HL-60 (cell line): Measurements from ENCODE around the gene JPH4.

Source experiments
- DNase-seq, 2 experiments: peaks; one replicate each; pipeline ENCODE4 v3.0.0-alpha.2; 2010 to 2020; ENCODE audit warnings: low read depth in 1 of 2, low spot score in 1 of 2
- H3K27ac ChIP-seq: fragments of 250-450 bp; sonication (Bioruptor Pico); replicated peaks from 2 replicates; pipeline ENCODE4 v1.5.1; 2020; ENCODE audit warnings: mild to moderate bottlenecking, moderate library complexity
- H3K27me3 ChIP-seq: fragments of 250-450 bp; sonication (Bioruptor Pico); 2 replicates; pipeline ENCODE4 v1.5.1; 2021; ENCODE audit warnings: mild to moderate bottlenecking, moderate library complexity; ENCODE audit not compliant: insufficient read depth, poor library complexity, severe bottlenecking
- H3K4me3 ChIP-seq: replicated peaks from 2 replicates; pipeline ENCODE4 v1.5.1; 2011; ENCODE audit warnings: mild to moderate bottlenecking, control low read depth, low read length; ENCODE audit not compliant: insufficient read depth
- GABPA ChIP-seq: IDR thresholded peaks from 2 replicates; pipeline ENCODE4 v1.6.1; 2012; ENCODE audit warnings: low read depth
- POLR2AphosphoS5 ChIP-seq: IDR thresholded peaks from 2 replicates; pipeline ENCODE4 v1.6.1; 2012; ENCODE audit warnings: low read depth
- SPI1 ChIP-seq: IDR thresholded peaks from 2 replicates; pipeline ENCODE4 v1.6.1; 2012; ENCODE audit warnings: low read depth, mild to moderate bottlenecking, borderline replicate concordance
- TF ChIP-seq, protein P1 (sequence below): IDR thresholded peaks from one replicate; pipeline ENCODE4 v1.5.1; 2011; ENCODE audit warnings: low read length, control low read depth, inconsistent platforms; ENCODE audit not compliant: insufficient read depth
- TF ChIP-seq, protein P2 (sequence below): IDR thresholded peaks from 2 replicates; pipeline ENCODE4 v1.6.1; 2012; ENCODE audit warnings: low read depth; ENCODE audit not compliant: insufficient replicate concordance

JPH4 gene

GRCh38 chr14:23559926-23560520, 18.6 kb downstream of the JPH4 start:
- H3K4me3 ChIP-seq: no peak overlapping the region
- H3K27me3 ChIP-seq: no peaks in the 10 kb centered on the region
- H3K27ac ChIP-seq: no peak overlapping the region
- no peak for DNase-seq
- no peak for TF ChIP-seq GABPA
- TF ChIP-seq SPI1: no peak
- TF ChIP-seq, protein P1, sequence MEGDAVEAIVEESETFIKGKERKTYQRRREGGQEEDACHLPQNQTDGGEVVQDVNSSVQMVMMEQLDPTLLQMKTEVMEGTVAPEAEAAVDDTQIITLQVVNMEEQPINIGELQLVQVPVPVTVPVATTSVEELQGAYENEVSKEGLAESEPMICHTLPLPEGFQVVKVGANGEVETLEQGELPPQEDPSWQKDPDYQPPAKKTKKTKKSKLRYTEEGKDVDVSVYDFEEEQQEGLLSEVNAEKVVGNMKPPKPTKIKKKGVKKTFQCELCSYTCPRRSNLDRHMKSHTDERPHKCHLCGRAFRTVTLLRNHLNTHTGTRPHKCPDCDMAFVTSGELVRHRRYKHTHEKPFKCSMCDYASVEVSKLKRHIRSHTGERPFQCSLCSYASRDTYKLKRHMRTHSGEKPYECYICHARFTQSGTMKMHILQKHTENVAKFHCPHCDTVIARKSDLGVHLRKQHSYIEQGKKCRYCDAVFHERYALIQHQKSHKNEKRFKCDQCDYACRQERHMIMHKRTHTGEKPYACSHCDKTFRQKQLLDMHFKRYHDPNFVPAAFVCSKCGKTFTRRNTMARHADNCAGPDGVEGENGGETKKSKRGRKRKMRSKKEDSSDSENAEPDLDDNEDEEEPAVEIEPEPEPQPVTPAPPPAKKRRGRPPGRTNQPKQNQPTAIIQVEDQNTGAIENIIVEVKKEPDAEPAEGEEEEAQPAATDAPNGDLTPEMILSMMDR: no peak
- no peak for TF ChIP-seq POLR2AphosphoS5
- TF ChIP-seq, protein P2, sequence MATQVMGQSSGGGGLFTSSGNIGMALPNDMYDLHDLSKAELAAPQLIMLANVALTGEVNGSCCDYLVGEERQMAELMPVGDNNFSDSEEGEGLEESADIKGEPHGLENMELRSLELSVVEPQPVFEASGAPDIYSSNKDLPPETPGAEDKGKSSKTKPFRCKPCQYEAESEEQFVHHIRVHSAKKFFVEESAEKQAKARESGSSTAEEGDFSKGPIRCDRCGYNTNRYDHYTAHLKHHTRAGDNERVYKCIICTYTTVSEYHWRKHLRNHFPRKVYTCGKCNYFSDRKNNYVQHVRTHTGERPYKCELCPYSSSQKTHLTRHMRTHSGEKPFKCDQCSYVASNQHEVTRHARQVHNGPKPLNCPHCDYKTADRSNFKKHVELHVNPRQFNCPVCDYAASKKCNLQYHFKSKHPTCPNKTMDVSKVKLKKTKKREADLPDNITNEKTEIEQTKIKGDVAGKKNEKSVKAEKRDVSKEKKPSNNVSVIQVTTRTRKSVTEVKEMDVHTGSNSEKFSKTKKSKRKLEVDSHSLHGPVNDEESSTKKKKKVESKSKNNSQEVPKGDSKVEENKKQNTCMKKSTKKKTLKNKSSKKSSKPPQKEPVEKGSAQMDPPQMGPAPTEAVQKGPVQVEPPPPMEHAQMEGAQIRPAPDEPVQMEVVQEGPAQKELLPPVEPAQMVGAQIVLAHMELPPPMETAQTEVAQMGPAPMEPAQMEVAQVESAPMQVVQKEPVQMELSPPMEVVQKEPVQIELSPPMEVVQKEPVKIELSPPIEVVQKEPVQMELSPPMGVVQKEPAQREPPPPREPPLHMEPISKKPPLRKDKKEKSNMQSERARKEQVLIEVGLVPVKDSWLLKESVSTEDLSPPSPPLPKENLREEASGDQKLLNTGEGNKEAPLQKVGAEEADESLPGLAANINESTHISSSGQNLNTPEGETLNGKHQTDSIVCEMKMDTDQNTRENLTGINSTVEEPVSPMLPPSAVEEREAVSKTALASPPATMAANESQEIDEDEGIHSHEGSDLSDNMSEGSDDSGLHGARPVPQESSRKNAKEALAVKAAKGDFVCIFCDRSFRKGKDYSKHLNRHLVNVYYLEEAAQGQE: no peak

DNA sequence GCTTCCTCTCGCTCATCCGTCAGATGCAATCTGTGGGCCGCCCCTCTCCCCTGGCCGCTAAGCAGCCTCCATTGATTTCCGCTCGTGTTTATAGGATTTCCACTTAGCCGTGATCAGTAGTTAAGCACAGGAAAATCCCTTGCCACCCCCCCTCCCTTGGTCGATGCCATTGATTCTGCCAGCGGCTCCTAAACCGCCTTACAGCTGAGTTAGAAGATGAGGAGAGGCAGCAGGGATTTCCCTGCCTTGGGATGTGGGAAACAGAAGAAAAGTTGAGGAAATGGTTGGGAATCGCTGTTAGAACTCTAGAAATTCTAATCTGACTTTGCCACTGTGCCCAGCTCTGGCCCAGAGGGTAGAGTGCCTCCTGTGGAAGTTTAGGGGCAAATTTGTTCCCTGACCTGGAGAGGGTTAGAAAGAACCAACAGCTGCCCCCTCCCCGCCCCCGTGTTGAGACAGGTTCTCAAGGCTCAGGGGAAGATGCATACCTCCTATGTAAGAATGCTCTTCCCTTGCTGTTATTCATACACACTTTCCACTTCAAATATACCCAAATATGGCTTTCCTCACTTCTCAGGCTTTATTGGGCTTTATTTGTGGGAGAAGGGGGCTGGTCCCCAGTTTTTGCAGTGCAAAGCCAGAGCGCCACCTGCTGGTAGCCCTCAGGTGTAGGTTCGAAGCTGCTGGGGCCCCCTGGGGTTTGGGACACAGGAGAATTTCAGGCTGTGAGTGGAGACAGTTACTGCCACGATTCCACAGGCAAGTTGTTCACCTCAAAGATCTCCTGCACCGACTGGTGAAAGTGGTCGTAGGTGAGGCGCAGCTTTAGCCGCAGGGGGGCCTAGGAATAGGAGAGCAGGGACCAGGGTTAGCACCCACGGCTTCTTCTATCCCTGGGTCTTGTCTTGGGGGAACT, 19.3 kb downstream of the JPH4 start:
- peak in 1 of 2 experiments; percentile 62 for DNase-seq
- Histone ChIP-seq H3K4me3 (no peak overlapping the region), H3K27ac (no peak overlapping the region), H3K27me3 (no peaks in the 10 kb centered on the region)
- TF ChIP-seq POLR2AphosphoS5 (no peak), SPI1 (no peak), GABPA (no peak)
- TF ChIP-seq, protein P2: no peak
- TF ChIP-seq, protein P1: peak; percentile 89

DNA sequence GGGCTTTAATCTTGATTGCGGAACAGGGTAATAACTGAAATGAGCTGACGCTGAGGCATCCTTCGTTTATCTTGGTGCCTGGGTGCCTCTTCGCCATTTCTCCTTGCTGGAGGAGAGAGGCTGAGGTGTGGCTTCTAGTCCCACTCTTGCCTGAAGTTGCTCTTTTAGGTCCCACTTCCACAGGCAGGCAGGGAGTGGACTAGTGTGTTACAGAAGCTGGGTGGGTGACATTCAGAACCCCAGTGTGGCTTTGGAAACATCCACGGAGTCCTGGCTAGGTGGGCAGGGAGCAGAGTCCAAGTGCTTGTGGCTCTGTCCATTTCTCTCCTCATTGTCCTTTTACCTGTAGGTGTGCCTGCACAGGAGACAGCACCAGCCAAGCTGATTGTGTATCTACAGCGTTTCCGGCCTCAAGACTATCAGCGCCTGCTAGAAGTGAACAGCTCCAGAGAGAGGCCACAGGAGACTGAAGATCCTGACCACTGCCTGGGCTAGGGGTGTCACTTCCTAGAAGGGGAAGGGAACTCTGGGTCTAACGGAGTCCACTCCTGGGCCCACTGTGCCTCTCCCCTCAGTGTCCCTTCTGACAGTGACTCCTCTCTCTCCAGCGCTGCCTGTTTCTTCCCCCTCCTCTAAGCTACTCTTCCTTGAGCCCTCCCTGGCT, 20.1 kb downstream of the JPH4 start:
- Histone ChIP-seq H3K4me3 (no peak overlapping the region), H3K27ac (no peak overlapping the region)

More for the DNA sequence above, 20.1 kb downstream of the JPH4 start:
- TF ChIP-seq POLR2AphosphoS5: no peak
- TF ChIP-seq, protein P1: no peak
- TF ChIP-seq GABPA: no peak
- TF ChIP-seq SPI1: no peak
- TF ChIP-seq, protein P2: no peak
- H3K27me3 ChIP-seq: no peaks in the 10 kb centered on the region
- no peak for DNase-seq
